ENCODE measurements around the gene YIPF3. TPM values are rescaled to one million over a fixed set of nuclear protein-coding genes. Genes with fewer than 3 reads are reported as not detected.

YIPF3 gene
- total RNA-seq, 2 experiments from 2014 or later, result 38.2 to 41.9 TPM

DNA sequence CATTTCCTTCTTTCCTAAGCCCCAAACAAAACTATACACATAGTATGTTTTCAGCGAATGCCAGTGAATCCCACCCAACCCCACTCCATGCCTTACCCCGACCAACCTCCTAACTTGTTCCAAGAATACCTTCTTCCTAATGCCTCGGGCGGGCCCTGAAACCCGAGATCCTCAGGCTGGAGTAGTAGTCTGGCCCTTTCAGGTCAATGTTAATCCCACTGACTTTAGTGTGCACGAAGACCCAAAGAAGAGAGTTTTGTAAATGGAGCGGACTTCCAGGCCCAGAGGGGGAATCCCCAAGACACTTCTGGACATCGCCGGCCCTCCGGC, 394 bp downstream of the YIPF3 start:
- peak overlapping the region; percentile 95 for H3K4me3 ChIP-seq (ENCODE audit: low read depth, low read length, poor library complexity, severe bottlenecking)
- no peak for TF ChIP-seq EZH2phosphoT487 (IDR thresholded peaks at IDR 0.05; ENCODE audit: borderline replicate concordance, low read depth, low read length)
- TF ChIP-seq, protein P1, sequence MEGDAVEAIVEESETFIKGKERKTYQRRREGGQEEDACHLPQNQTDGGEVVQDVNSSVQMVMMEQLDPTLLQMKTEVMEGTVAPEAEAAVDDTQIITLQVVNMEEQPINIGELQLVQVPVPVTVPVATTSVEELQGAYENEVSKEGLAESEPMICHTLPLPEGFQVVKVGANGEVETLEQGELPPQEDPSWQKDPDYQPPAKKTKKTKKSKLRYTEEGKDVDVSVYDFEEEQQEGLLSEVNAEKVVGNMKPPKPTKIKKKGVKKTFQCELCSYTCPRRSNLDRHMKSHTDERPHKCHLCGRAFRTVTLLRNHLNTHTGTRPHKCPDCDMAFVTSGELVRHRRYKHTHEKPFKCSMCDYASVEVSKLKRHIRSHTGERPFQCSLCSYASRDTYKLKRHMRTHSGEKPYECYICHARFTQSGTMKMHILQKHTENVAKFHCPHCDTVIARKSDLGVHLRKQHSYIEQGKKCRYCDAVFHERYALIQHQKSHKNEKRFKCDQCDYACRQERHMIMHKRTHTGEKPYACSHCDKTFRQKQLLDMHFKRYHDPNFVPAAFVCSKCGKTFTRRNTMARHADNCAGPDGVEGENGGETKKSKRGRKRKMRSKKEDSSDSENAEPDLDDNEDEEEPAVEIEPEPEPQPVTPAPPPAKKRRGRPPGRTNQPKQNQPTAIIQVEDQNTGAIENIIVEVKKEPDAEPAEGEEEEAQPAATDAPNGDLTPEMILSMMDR (conservative IDR thresholded peaks at IDR 0.05; ENCODE audit: low read length), result no peak
- H3K4me1 ChIP-seq (ENCODE audit: insufficient read depth, low read length, poor library complexity, severe bottlenecking), result peaks cover 20% of the 10 kb centered on the region
- H3K27ac ChIP-seq (ENCODE audit: low read depth, low read length, poor library complexity, severe bottlenecking), result peak overlapping the region; percentile 28
- H3K9me2 ChIP-seq (ENCODE audit: insufficient read depth, low read length), result no peaks in the 10 kb centered on the region
- H3K79me2 ChIP-seq (ENCODE audit: insufficient read depth, low read depth, low read length), result peaks cover 42% of the 10 kb centered on the region
- intact Hi-C loops (cut with micrococcal nuclease; ENCODE audit: unreplicated experiment), result loop anchor here (10.0 kb wide), 1 partner anchor 558 kb away; no protein-coding TSS in a partner anchor
- ChIA-PET CTCF (ENCODE audit: unreplicated experiment) (interaction anchor here (0.9 kb wide), 1 partner anchor 10 kb away, joined by 4 read pairs; no protein-coding TSS in a partner anchor), POLR2A (interaction anchor here (0.5 to 2.0 kb wide), 6 partner anchors 13 to 113 kb away, joined by 3 to 6 read pairs (median 3); partner anchors contain the start of genes ABCC10 and GTPBP2)
- peak overlapping the region; percentile 78; the same call in 1 of the 2 replicates for H2AFZ ChIP-seq (ENCODE audit: low read length)
- BruUV-seq (replicated peaks), result TSS peak; percentile 79
- peaks cover 9% of the 10 kb centered on the region; the same call in 1 of the 2 replicates for H4K20me1 ChIP-seq (ENCODE audit: insufficient read depth, low read length)
- peaks cover 65% of the 10 kb centered on the region for H3K36me3 ChIP-seq (ENCODE audit: insufficient read depth, low read length)
- H3K4me2 ChIP-seq (ENCODE audit: low read length), result peak overlapping the region; percentile 86
- H3K9me3 ChIP-seq (ENCODE audit: low read length), result no peaks in the 10 kb centered on the region
- DNase-seq (ENCODE audit: low spot score), result no peak

- intact Hi-C loops (cut with micrococcal nuclease; ENCODE audit: unreplicated experiment), result loop anchor here (10.0 kb wide), 1 partner anchor 559 kb away; no protein-coding TSS in a partner anchor
- POLR2A ChIA-PET, result interaction anchor here (0.7 to 2.0 kb wide), 5 partner anchors 18 to 452 kb away, joined by 3 to 6 read pairs (median 3); partner anchors contain the start of genes ABCC10 and GTPBP2
Measured at GRCh38 chr6:43515808-43516207, 918 bp downstream of the YIPF3 start.

More at GRCh38 chr6:43515808-43516207, 918 bp downstream of the YIPF3 start:
- CTCF ChIA-PET (ENCODE audit: unreplicated experiment), result interaction anchor here (0.9 kb wide), 1 partner anchor 9 kb away, joined by 4 read pairs; no protein-coding TSS in a partner anchor
- peak overlapping the region; percentile 86 for H3K4me2 ChIP-seq (ENCODE audit: low read length)
- H3K4me3 ChIP-seq (ENCODE audit: low read depth, low read length, poor library complexity, severe bottlenecking), result peak overlapping the region; percentile 95
- peaks cover 20% of the 10 kb centered on the region for H3K4me1 ChIP-seq (ENCODE audit: insufficient read depth, low read length, poor library complexity, severe bottlenecking)
- TF ChIP-seq EZH2phosphoT487 (IDR thresholded peaks at IDR 0.05; ENCODE audit: borderline replicate concordance, low read depth, low read length), result no peak
- TF ChIP-seq, protein P1 (conservative IDR thresholded peaks at IDR 0.05; ENCODE audit: low read length), result no peak
- no peak overlapping the region for H3K27ac ChIP-seq (ENCODE audit: low read depth, low read length, poor library complexity, severe bottlenecking)
- H2AFZ ChIP-seq (ENCODE audit: low read length), result no peak overlapping the region
- DNase-seq (ENCODE audit: low spot score), result no peak
- peaks cover 62% of the 10 kb centered on the region for H3K36me3 ChIP-seq (ENCODE audit: insufficient read depth, low read length)
- H3K9me3 ChIP-seq (ENCODE audit: low read length), result no peaks in the 10 kb centered on the region
- H3K9me2 ChIP-seq (ENCODE audit: insufficient read depth, low read length), result no peaks in the 10 kb centered on the region
- peaks cover 9% of the 10 kb centered on the region; the same call in 1 of the 2 replicates for H4K20me1 ChIP-seq (ENCODE audit: insufficient read depth, low read length)
- peaks cover 42% of the 10 kb centered on the region for H3K79me2 ChIP-seq (ENCODE audit: insufficient read depth, low read depth, low read length)
- BruUV-seq (replicated peaks), result no TSS peak

Data from OCI-LY7 (cell line).